Left ventricle myocardium inferior (tissue), 1 donor: ENCODE data around the gene XPO6. TPM values are rescaled to one million over a fixed set of nuclear protein-coding genes. Genes with fewer than 3 reads are reported as not detected.

ENCODE experiments used
- DNase-seq: peaks from one replicate; pipeline ENCODE4 v3.0.0-alpha.2; 2020
- H3K27ac ChIP-seq: fragments of 200-600 bp; replicated peaks from 2 replicates; pipeline ENCODE4 v1.8.0; 2021
- H3K27me3 ChIP-seq: fragments of 200-600 bp; 2 replicates; pipeline ENCODE4 v1.8.0; 2021; ENCODE audit warnings: low read depth
- H3K36me3 ChIP-seq: fragments of 200-600 bp; 2 replicates; pipeline ENCODE4 v1.8.0; 2021
- H3K4me1 ChIP-seq: fragments of 200-600 bp; 2 replicates; pipeline ENCODE4 v1.8.0; 2021
- H3K4me3 ChIP-seq: fragments of 200-600 bp; 2 replicates; pipeline ENCODE4 v1.8.0; 2021; ENCODE audit warnings: mild to moderate bottlenecking, moderate library complexity
- H3K9me3 ChIP-seq: fragments of 200-600 bp; replicated peaks from 2 replicates; pipeline ENCODE4 v1.8.0; 2021
- intact Hi-C: fragments of 100-400 bp; cut with micrococcal nuclease; formaldehyde crosslinking; loops from one replicate; pipeline ENCODE4 v1.11.0; 2022
- total RNA-seq: library from RNA; stranded (reverse); fragmentation: NEBNext Ultra II Directional; extraction: Animal tissue kit (Norgen Biotek cat#: 25700); gene quantifications from one replicate; pipeline ENCODE4 v1.2.1, GENCODE V29; 2021
- TF ChIP-seq, protein P1 (sequence below): fragments of 200-600 bp; IDR thresholded peaks from 2 replicates; pipeline ENCODE4 v1.8.0; 2021; ENCODE audit warnings: antibody characterized with exemption, mild to moderate bottlenecking, borderline replicate concordance
- donor health status: DM: no; HTN: yes; CAD: no; lungs with severe emphysema.

XPO6 gene
- total RNA-seq, 1 donor from 2014 or later = 26.4 TPM

DNA sequence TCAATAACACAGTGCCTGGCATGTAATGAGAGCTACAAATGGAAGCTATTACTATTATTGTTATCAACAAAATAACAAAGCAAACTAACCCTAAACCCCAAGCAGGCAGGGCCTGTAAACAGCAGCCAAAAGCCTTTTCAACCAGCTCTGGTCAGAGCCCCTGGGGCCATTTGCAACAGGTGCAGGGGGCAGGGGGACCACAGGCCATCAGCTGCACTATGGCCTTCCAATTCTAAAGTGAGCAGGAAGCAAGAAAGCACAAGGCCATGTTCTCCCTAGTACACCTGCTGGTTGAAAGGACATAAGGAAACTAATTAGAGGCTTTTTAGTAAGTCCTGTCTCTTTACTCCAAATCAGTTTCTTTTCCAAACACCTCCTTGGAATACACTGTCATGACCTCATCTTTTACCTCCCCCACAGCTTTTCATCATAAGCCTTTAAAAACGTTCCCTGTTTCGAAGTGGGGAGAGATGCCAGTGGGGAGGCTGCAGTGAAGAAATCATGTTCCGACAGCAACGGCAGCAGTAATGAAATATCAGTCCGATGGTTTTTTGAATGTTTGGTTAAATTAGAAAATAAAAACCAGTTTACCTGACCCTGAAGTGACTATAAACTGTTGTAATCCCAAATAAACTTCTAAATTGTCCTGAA lies 79.9 kb downstream of the XPO6 start:
- H3K27me3 ChIP-seq = no peaks in the 10 kb centered on the region
- no peak overlapping the region for H3K27ac ChIP-seq
- TF ChIP-seq, protein P1, sequence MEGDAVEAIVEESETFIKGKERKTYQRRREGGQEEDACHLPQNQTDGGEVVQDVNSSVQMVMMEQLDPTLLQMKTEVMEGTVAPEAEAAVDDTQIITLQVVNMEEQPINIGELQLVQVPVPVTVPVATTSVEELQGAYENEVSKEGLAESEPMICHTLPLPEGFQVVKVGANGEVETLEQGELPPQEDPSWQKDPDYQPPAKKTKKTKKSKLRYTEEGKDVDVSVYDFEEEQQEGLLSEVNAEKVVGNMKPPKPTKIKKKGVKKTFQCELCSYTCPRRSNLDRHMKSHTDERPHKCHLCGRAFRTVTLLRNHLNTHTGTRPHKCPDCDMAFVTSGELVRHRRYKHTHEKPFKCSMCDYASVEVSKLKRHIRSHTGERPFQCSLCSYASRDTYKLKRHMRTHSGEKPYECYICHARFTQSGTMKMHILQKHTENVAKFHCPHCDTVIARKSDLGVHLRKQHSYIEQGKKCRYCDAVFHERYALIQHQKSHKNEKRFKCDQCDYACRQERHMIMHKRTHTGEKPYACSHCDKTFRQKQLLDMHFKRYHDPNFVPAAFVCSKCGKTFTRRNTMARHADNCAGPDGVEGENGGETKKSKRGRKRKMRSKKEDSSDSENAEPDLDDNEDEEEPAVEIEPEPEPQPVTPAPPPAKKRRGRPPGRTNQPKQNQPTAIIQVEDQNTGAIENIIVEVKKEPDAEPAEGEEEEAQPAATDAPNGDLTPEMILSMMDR = no peak
- H3K4me3 ChIP-seq = no peak overlapping the region
- no peaks in the 10 kb centered on the region for H3K9me3 ChIP-seq
- H3K4me1 ChIP-seq = no peaks in the 10 kb centered on the region
- intact Hi-C loops = no loop called here
- DNase-seq = no peak
- peaks cover 82% of the 10 kb centered on the region for H3K36me3 ChIP-seq

DNA sequence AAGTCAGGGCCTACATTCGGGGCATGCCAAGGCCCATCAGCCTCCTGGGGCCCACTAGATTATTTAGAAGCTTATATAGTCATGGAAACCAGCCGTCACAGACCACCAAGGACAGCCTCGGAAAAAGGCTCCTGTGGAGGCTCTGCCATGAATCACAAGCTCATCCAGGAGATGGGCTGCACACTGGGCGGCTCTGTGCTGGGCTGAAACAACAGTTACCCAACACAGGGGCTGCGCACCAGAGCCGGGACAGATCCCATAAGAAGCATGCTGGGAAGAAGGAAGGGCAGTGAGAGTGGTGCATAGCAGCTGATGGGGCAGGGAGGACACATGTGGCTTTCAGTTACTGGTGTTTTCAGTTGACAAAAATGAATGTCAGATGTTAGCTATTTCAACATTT lies 80.6 kb downstream of the XPO6 start:
- intact Hi-C loops = no loop called here

DNA sequence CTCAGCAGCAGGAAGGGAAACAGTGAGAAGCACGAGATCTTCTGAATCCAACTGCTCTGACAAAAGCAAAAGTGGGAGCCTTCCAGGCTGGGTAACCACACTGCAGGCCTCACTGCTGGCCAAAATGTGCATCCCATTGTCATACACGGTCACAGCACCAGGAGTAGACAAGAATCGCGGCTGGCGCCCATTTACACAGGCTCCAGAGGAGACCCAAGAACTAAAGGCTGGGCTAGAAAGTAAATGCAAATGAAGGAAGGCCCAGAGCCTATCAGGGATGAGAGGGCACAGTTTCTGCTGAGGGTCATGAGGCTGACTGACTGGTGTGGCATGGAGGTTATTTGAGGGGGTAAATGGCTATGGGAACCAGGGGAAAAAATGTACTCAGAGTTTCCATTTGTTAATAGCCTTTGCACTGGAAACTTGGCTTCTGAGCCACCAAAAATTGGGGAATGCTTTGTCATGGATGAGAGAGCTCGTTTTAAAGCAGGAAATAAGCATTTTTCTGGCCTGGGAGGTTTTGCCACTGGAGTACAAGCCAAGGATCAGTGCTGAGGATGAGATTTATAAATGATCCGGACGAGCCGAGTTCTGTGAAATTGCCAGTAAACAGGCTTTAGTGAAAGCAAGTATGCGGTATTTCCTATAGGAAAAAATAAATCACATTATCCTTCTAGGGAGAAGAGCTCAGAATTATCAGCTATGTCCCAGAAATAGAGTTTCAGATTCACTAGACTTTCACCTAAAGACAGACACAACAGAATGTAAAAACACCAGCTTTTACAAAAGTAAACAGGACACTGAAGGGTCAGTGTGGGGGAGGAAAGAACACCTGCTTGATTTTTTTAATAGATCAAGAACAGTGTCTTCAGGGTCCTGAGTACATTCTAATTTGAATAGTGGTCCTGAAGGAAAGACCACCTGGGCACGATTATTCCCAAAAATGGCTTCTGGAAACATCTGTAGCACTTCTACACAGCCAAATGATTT lies 81.4 kb downstream of the XPO6 start:
- H3K4me1 ChIP-seq = no peaks in the 10 kb centered on the region
- no peaks in the 10 kb centered on the region for H3K9me3 ChIP-seq
- intact Hi-C loops = no loop called here
- H3K36me3 ChIP-seq = peaks cover 93% of the 10 kb centered on the region
- no peak overlapping the region for H3K27ac ChIP-seq
- TF ChIP-seq, protein P1 = no peak
- DNase-seq = no peak
- H3K27me3 ChIP-seq = no peaks in the 10 kb centered on the region
- no peak overlapping the region for H3K4me3 ChIP-seq

More for the DNA sequence above, 80.6 kb downstream of the XPO6 start:
- Histone ChIP-seq H3K9me3 (no peaks in the 10 kb centered on the region), H3K4me3 (no peak overlapping the region), H3K27ac (no peak overlapping the region), H3K4me1 (no peaks in the 10 kb centered on the region), H3K36me3 (peaks cover 88% of the 10 kb centered on the region), H3K27me3 (no peaks in the 10 kb centered on the region)
- TF ChIP-seq, protein P1 = no peak
- no peak for DNase-seq

DNA sequence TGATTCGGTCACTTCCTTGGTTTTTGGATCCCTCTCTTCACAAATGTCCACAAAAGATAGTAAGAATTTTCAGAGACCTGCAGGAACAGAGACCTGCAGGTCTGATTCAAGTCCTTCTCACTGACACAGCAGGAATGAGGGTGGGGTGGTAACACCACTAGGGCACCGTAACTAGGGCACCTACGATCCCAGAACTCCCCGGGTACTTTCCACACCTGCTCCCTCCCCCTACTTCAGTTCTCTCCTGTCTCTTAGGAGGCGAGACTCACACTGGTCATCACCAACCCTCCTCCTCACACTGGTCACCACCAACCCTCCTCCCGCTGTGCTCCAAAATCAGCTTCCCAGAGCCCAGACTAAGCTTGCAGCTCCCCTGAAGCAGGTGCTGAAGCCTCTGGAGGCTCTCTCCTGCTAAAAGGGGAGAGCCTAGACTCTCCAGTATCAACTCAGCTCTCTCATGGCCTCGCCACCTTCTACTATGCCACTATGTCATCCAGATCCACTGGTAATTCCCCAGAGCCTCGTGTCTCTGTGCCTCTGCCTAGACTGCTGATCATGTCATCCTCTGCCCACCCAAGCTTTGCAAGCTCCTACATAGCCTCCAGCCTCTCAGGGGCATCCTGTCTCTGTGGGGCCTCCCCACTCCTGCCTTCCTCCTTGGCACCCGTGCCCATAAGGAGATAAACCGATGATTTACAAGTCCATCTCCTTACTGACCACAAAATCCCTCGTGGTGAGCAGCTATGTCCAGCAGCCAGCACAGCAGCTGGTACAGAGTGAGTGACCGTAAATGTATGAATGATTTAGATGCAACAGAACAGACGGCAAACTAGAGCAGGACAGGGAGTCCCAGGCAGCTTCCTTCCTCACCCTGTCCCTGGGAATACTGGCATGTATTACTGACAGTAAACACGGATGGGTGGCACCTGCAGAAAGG lies 84.8 kb downstream of the XPO6 start:
- no peaks in the 10 kb centered on the region for H3K9me3 ChIP-seq
- H3K4me3 ChIP-seq = no peak overlapping the region
- TF ChIP-seq, protein P1 = no peak
- H3K4me1 ChIP-seq = no peaks in the 10 kb centered on the region
- intact Hi-C loops = no loop called here
- H3K27me3 ChIP-seq = no peaks in the 10 kb centered on the region
- H3K27ac ChIP-seq = no peak overlapping the region
- peaks cover 90% of the 10 kb centered on the region for H3K36me3 ChIP-seq
- no peak for DNase-seq

DNA sequence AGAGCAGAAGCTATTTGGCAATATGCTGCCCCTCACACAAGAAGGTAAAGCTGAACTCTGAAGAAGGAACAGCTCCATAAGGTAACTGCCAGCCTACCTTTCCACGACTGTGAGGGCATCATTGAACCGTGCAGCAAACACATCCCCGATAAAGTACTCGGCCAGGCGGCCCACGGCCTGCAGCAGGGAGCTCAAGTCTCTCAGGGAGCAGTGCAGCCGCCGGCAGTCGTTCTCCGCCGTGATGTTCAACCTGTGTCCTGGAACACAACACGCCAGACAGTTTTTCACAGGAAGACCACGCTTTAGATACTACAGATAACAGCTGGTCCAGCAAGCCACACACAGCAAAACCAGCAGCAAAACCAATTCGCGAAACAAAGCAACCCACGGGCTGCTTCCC lies 86.2 kb downstream of the XPO6 start:
- TF ChIP-seq, protein P1 = no peak
- intact Hi-C loops = no loop called here
- H3K36me3 ChIP-seq = peaks cover 89% of the 10 kb centered on the region

More for the DNA sequence above, 86.2 kb downstream of the XPO6 start:
- no peaks in the 10 kb centered on the region for H3K4me1 ChIP-seq
- no peaks in the 10 kb centered on the region for H3K9me3 ChIP-seq
- no peak for DNase-seq
- H3K27me3 ChIP-seq = no peaks in the 10 kb centered on the region
- H3K27ac ChIP-seq = no peak overlapping the region
- H3K4me3 ChIP-seq = no peak overlapping the region
